ENCODE data around the gene CYP27A1.
A peak's percentile ranks its signal among the peaks of the same experiment; 100 is the strongest.

CYP27A1 gene

GRCh38 chr2:218857371-218858137, 75.6 kb downstream of the CYP27A1 start:
- no peak for DNase-seq
- peaks cover 99% of the 10 kb centered on the region for H3K27me3 Mint-ChIP-seq
- peaks cover 12% of the 10 kb centered on the region for H3K4me1 Mint-ChIP-seq
- no peaks in the 10 kb centered on the region for H3K36me3 Mint-ChIP-seq
- H3K4me3 Mint-ChIP-seq: no peak overlapping the region
- H3K9me3 Mint-ChIP-seq: no peaks in the 10 kb centered on the region
- CTCF ChIA-PET: interaction anchor here (0.5 to 1.3 kb wide), 3 partner anchors 9 to 41 kb away, joined by 3 to 5 read pairs (median 3); no protein-coding TSS in a partner anchor
- no peak overlapping the region for H3K27ac Mint-ChIP-seq

GRCh38 chr2:218858138-218858445, 76.1 kb downstream of the CYP27A1 start:
- no peaks in the 10 kb centered on the region for H3K36me3 Mint-ChIP-seq
- H3K4me3 Mint-ChIP-seq: no peak overlapping the region
- no peak for DNase-seq
- H3K4me1 Mint-ChIP-seq: peaks cover 12% of the 10 kb centered on the region
- H3K9me3 Mint-ChIP-seq: no peaks in the 10 kb centered on the region
- no peak overlapping the region for H3K27ac Mint-ChIP-seq
- peaks cover 99% of the 10 kb centered on the region for H3K27me3 Mint-ChIP-seq
- CTCF ChIA-PET: interaction anchor here (1.3 kb wide), 1 partner anchor 40 kb away, joined by 5 read pairs; no protein-coding TSS in a partner anchor

- H3K4me3 Mint-ChIP-seq: no peak overlapping the region
- CTCF ChIA-PET: interaction anchor here (1.2 to 1.7 kb wide), 3 partner anchors 12 to 39 kb away, joined by 3 to 5 read pairs (median 5); no protein-coding TSS in a partner anchor
These were observed 77.0 kb downstream of the CYP27A1 start for GRCh38 chr2:218858671-218859555.

GRCh38 chr2:218859556-218859987, 77.6 kb downstream of the CYP27A1 start, which contains the start of gene WNT6:
WNT6 (plus strand) TSS chr2:218859805; CDS start chr2:218860038, 233 bp downstream.
- Mint-ChIP-seq H3K4me1 (peaks cover 12% of the 10 kb centered on the region), H3K27ac (no peak within 1 kb of the TSS), H3K36me3 (no peaks in the 10 kb centered on the region), H3K9me3 (no peaks in the 10 kb centered on the region), H3K4me3 (peak within 1 kb of the TSS; percentile 18), H3K27me3 (peaks cover 99% of the 10 kb centered on the region)
- CTCF ChIA-PET: interaction anchor here (1.2 to 1.7 kb wide), 2 partner anchors 11 to 16 kb away, joined by 3 to 5 read pairs; no protein-coding TSS in a partner anchor
- no peak for DNase-seq

More at GRCh38 chr2:218858671-218859555, 77.0 kb downstream of the CYP27A1 start:
- no peak for DNase-seq
- Mint-ChIP-seq H3K36me3 (no peaks in the 10 kb centered on the region), H3K9me3 (no peaks in the 10 kb centered on the region), H3K4me1 (peaks cover 12% of the 10 kb centered on the region), H3K27me3 (peaks cover 99% of the 10 kb centered on the region), H3K27ac (no peak overlapping the region)

- DNase-seq: no peak
- no peaks in the 10 kb centered on the region for H3K9me3 Mint-ChIP-seq
- H3K27ac Mint-ChIP-seq: no peak overlapping the region
- peaks cover 99% of the 10 kb centered on the region for H3K27me3 Mint-ChIP-seq
- H3K4me3 Mint-ChIP-seq: peak overlapping the region; percentile 18
- CTCF ChIA-PET: interaction anchor here (0.6 to 1.7 kb wide), 4 partner anchors 8 to 16 kb away, joined by 3 to 5 read pairs (median 3); no protein-coding TSS in a partner anchor
- H3K4me1 Mint-ChIP-seq: peaks cover 12% of the 10 kb centered on the region
- no peaks in the 10 kb centered on the region for H3K36me3 Mint-ChIP-seq
These were observed 78.3 kb downstream of the CYP27A1 start for GRCh38 chr2:218859988-218860831.

GRCh38 chr2:218860950-218861381, 79.0 kb downstream of the CYP27A1 start:
- H3K4me1 Mint-ChIP-seq: peaks cover 12% of the 10 kb centered on the region

GRCh38 chr2:218861645-218862318, 79.8 kb downstream of the CYP27A1 start:
- H3K36me3 Mint-ChIP-seq: no peaks in the 10 kb centered on the region
- CTCF ChIA-PET: interaction anchor here (1.2 to 3.6 kb wide), 3 partner anchors 9 to 36 kb away, joined by 3 to 20 read pairs (median 6); no protein-coding TSS in a partner anchor
- H3K27me3 Mint-ChIP-seq: peaks cover 95% of the 10 kb centered on the region
- no peak overlapping the region for H3K27ac Mint-ChIP-seq
- H3K4me1 Mint-ChIP-seq: peaks cover 12% of the 10 kb centered on the region
- no peak overlapping the region for H3K4me3 Mint-ChIP-seq
- no peaks in the 10 kb centered on the region for H3K9me3 Mint-ChIP-seq
- DNase-seq: no peak

More at GRCh38 chr2:218860950-218861381, 79.0 kb downstream of the CYP27A1 start:
- no peak for DNase-seq
- H3K36me3 Mint-ChIP-seq: no peaks in the 10 kb centered on the region
- H3K27ac Mint-ChIP-seq: no peak overlapping the region
- H3K4me3 Mint-ChIP-seq: no peak overlapping the region
- CTCF ChIA-PET: interaction anchor here (1.0 to 1.7 kb wide), 4 partner anchors 9 to 37 kb away, joined by 3 to 6 read pairs (median 4); no protein-coding TSS in a partner anchor
- H3K27me3 Mint-ChIP-seq: peaks cover 95% of the 10 kb centered on the region
- no peaks in the 10 kb centered on the region for H3K9me3 Mint-ChIP-seq

GRCh38 chr2:218863021-218863520, 81.1 kb downstream of the CYP27A1 start:
- CTCF ChIA-PET: interaction anchor here (1.6 to 3.7 kb wide), 3 partner anchors 9 to 35 kb away, joined by 6 to 20 read pairs (median 18); no protein-coding TSS in a partner anchor
- Mint-ChIP-seq H3K9me3 (no peaks in the 10 kb centered on the region), H3K27me3 (peaks cover 95% of the 10 kb centered on the region)

More at GRCh38 chr2:218863021-218863520, 81.1 kb downstream of the CYP27A1 start:
- H3K36me3 Mint-ChIP-seq: no peaks in the 10 kb centered on the region
- H3K27ac Mint-ChIP-seq: no peak overlapping the region
- peaks cover 12% of the 10 kb centered on the region for H3K4me1 Mint-ChIP-seq
- DNase-seq: no peak
- H3K4me3 Mint-ChIP-seq: no peak overlapping the region
